Measurements from ENCODE around the gene SGK1.

GRCh38 chr6:134289204-134289575, 28.7 kb downstream of the SGK1 start:
- TF ChIP-seq CTCF (IDR thresholded peaks at IDR 0.05 in 8 of 11, conservative IDR thresholded peaks at IDR 0.05 in 3 of 11) (no peak), POLR2A (IDR thresholded peaks at IDR 0.05) (no peak)
